ENCODE measurements around the gene ERFL. TPM values are rescaled to one million over a fixed set of nuclear protein-coding genes. Genes with fewer than 3 reads are reported as not detected.

ERFL gene
- total and polyA plus RNA-seq, 12 donors = 0.10 TPM; not detected in 11

- intact Hi-C loops (cut with DNase I) = loop anchor here in 1 of 2 donors (10.0 kb wide), 1 partner anchor 83 kb away; the partner anchor contains the start of gene CD79A
- peak overlapping the region in 3 of 5 donors; percentile 72 to 93 (median 86) for H3K27ac ChIP-seq
- WGBS, 4 donors = 12 to 23% (median 14%) methylated on average over 10 of the region's 10 CpGs
- no peaks in the 10 kb centered on the region for H3K9me3 ChIP-seq (replicated peaks in 1 of 3)
- peaks cover 7 to 14% of the 10 kb centered on the region in 2 donors for H3K4me1 ChIP-seq (replicated peaks in 1 of 2)
- TF ChIP-seq, protein P1, sequence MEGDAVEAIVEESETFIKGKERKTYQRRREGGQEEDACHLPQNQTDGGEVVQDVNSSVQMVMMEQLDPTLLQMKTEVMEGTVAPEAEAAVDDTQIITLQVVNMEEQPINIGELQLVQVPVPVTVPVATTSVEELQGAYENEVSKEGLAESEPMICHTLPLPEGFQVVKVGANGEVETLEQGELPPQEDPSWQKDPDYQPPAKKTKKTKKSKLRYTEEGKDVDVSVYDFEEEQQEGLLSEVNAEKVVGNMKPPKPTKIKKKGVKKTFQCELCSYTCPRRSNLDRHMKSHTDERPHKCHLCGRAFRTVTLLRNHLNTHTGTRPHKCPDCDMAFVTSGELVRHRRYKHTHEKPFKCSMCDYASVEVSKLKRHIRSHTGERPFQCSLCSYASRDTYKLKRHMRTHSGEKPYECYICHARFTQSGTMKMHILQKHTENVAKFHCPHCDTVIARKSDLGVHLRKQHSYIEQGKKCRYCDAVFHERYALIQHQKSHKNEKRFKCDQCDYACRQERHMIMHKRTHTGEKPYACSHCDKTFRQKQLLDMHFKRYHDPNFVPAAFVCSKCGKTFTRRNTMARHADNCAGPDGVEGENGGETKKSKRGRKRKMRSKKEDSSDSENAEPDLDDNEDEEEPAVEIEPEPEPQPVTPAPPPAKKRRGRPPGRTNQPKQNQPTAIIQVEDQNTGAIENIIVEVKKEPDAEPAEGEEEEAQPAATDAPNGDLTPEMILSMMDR (IDR thresholded peaks at IDR 0.05) = peak; percentile 63 to 87 (median 79)
- no peak for TF ChIP-seq POLR2A (IDR thresholded peaks at IDR 0.05)
- H3K4me3 ChIP-seq = peak overlapping the region in 3 of 4 donors; percentile 1 to 95 (median 53)
- DNase-seq = peak; percentile 67 to 84 (median 76)
- peaks cover 0 to 3% of the 10 kb centered on the region in 2 donors for H3K36me3 ChIP-seq (replicated peaks in 1 of 2)
- no peaks in the 10 kb centered on the region for H3K27me3 ChIP-seq
These were observed 29.7 kb upstream of the ERFL start for GRCh38 chr19:41957838-41958366.

DNA sequence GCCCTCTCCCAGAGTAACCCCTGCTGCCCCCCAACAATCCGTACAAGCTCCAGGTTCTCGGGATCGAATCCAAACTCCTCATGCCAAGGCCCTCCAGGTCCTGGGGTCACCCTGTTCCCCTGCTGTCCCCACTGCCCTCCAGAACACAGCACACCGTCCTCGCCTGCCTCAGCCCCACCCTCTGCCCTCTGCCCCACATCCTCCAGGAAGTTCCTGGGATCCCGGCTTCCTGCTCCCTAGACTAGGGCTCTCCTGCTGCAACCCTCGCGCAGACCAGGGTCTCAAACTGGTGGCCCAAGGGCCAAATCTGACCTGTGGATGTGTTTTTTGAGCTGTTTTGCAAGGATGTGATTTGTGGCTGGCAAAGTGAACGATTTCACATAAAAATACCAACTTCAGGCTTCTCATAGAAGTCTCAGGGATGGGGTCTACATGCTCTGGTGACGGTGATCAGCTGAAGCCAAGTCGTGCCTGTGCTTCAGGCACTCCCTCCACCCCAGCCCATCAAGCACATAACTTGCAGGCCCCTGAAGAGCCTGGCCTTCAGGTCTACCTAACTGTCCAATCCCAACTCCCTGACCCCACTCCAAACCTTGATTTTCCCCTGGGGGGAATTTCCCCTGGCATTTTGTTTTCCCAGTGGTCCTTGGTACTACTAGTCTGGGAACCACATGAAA is 29.1 kb upstream of the ERFL start:
- DNase-seq = no peak
- TF ChIP-seq, protein P1 (IDR thresholded peaks at IDR 0.05) = no peak
- no peak for TF ChIP-seq POLR2A (IDR thresholded peaks at IDR 0.05)
- Histone ChIP-seq H3K27me3 (no peaks in the 10 kb centered on the region), H3K4me3 (no peak overlapping the region), H3K4me1 (replicated peaks in 1 of 2) (peaks cover 7 to 14% of the 10 kb centered on the region in 2 donors), H3K27ac (peak overlapping the region in 1 of 5 donors; percentile 72), H3K9me3 (replicated peaks in 1 of 3) (no peaks in the 10 kb centered on the region), H3K36me3 (replicated peaks in 1 of 2) (peaks cover 0 to 3% of the 10 kb centered on the region in 2 donors)
- WGBS, 4 donors = 77 to 82% (median 81%) methylated on average over 11 of the region's 11 CpGs
- intact Hi-C loops (cut with DNase I) = loop anchor here in 1 of 2 donors (10.0 kb wide), 1 partner anchor 82 kb away; the partner anchor contains the start of gene CD79A

GRCh38 chr19:41956621-41957020 is 28.4 kb upstream of the ERFL start:
- Histone ChIP-seq H3K27ac (no peak overlapping the region), H3K9me3 (replicated peaks in 1 of 3) (no peaks in the 10 kb centered on the region), H3K4me3 (no peak overlapping the region), H3K36me3 (replicated peaks in 1 of 2) (peaks cover 0 to 3% of the 10 kb centered on the region in 2 donors), H3K4me1 (replicated peaks in 1 of 2) (peaks cover 7 to 14% of the 10 kb centered on the region in 2 donors), H3K27me3 (no peaks in the 10 kb centered on the region)
- intact Hi-C loops (cut with DNase I) = loop anchor here in 1 of 2 donors (10.0 kb wide), 1 partner anchor 82 kb away; the partner anchor contains the start of gene CD79A
- DNase-seq = no peak
- TF ChIP-seq POLR2A (IDR thresholded peaks at IDR 0.05) = no peak
- TF ChIP-seq, protein P1 (IDR thresholded peaks at IDR 0.05) = no peak
- WGBS, 4 donors = 86 to 92% (median 90%) methylated on average over 4 to 13 of the region's 13 CpGs

- WGBS, 4 donors = 78 to 84% (median 82%) methylated on average over 7 of the region's 7 CpGs
These were observed 27.3 kb upstream of the ERFL start for GRCh38 chr19:41955521-41955920.

More at GRCh38 chr19:41955521-41955920, 27.3 kb upstream of the ERFL start:
- Histone ChIP-seq H3K4me1 (replicated peaks in 1 of 2) (peaks cover 7 to 14% of the 10 kb centered on the region in 2 donors), H3K27me3 (no peaks in the 10 kb centered on the region), H3K9me3 (replicated peaks in 1 of 3) (no peaks in the 10 kb centered on the region), H3K4me3 (no peak overlapping the region), H3K36me3 (replicated peaks in 1 of 2) (peaks cover 0 to 3% of the 10 kb centered on the region in 2 donors), H3K27ac (no peak overlapping the region)
- TF ChIP-seq POLR2A (IDR thresholded peaks at IDR 0.05) = no peak
- no peak for DNase-seq
- intact Hi-C loops (cut with DNase I) = loop anchor here in 1 of 2 donors (10.0 kb wide), 1 partner anchor 81 kb away; the partner anchor contains the start of gene CD79A

All from adrenal gland (tissue), 12 donors.